Liver (tissue), 3 donors: ENCODE data around the gene SLC35E1.

Source experiments
- CTCF ChIP-seq: fragments of 150-350 bp; IDR thresholded peaks from 2 replicates; pipeline ENCODE4 v1.5.1; 2017; ENCODE audit warnings: improper control_type of control experiment, low read depth, low read length; ENCODE audit not compliant: missing input control
- FOXA1 ChIP-seq: IDR thresholded peaks from 2 replicates; pipeline ENCODE4 v1.6.1; 2016; ENCODE audit warnings: antibody characterized with exemption
- RXRA ChIP-seq, 2 donors: IDR thresholded peaks; 2 replicates each; pipeline ENCODE4 v1.6.1; 2017 to 2018; ENCODE audit warnings: antibody characterized with exemption in 2 of 2, mild to moderate bottlenecking in 1 of 2
- SP1 ChIP-seq: IDR thresholded peaks from 2 replicates; pipeline ENCODE4 v1.6.1; 2018; ENCODE audit warnings: antibody characterized with exemption, mild to moderate bottlenecking
- YY1 ChIP-seq: IDR thresholded peaks from 2 replicates; pipeline ENCODE4 v1.6.1; 2016; ENCODE audit warnings: antibody characterized with exemption, mild to moderate bottlenecking
- ZBTB33 ChIP-seq: IDR thresholded peaks from 2 replicates; pipeline ENCODE4 v1.6.1; 2016; ENCODE audit warnings: antibody characterized with exemption
- donor health status: healthy.
- donor health status: healthy.

- TF ChIP-seq YY1, result no peak
- no peak for TF ChIP-seq RXRA (IDR thresholded peaks at IDR 0.05)
- no peak for TF ChIP-seq SP1
- TF ChIP-seq CTCF, result no peak
- no peak for TF ChIP-seq ZBTB33
- no peak for TF ChIP-seq FOXA1
These were observed 29.2 kb downstream of the SLC35E1 start for GRCh38 chr19:16542910-16543472.
